ENCODE data around the gene MYADML2. TPM values are rescaled to one million over a fixed set of nuclear protein-coding genes. Genes with fewer than 3 reads are reported as not detected.
A peak's percentile ranks its signal among the peaks of the same experiment; 100 is the strongest.

The MYADML2 gene
- total RNA-seq, 3 donors from 2014 or later, result 0.13 TPM; not detected in 2

DNA sequence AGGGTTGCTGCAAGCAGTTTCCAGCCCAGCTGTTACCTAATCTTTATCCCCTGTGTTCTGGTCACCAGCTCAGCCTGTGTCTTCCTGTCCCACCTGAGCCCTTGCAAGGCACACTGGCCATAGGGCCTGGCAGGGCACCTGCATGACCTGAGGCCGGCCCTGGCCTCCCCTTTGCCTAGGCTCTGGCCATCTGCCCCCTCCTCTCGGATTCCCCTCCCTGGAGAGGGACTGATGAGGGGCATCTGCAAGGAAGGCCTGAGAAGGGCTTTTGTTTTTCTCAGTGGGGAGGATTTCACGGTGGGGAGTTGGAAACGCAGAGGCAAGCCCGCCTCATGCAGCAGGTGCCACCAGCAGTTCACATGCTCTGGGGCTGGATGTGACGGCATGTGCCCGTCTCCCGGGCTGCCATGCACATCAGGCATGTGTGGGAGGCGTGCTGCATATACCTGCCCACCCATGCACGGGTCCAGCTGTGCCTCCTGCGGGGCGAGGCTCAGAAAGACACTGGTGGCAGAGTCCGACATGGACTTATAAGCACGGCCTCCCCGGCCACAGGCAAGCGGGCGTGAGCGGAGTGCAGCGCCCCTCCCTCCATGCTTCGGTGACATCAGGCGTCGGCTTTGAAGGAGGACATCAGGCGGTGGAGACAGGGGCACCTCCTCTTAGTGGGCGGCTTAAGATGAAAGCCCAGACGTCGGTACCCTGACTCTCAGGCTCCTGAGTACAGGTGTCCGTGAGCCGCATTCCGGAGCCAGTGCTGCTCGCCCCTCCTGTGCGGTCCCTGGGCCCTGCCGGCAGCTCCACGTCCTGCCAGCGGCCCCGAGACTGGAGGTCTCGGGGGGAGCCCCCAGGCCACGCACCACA is 46.9 kb upstream of the MYADML2 start:
- Histone ChIP-seq H3K36me3 (ENCODE audit: low read depth) (no peaks in the 10 kb centered on the region), H3K9me3 (no peaks in the 10 kb centered on the region), H3K4me3 (no peak overlapping the region), H3K4me1 (ENCODE audit: low read depth) (peaks cover 14% of the 10 kb centered on the region)
- TF ChIP-seq, protein P1, sequence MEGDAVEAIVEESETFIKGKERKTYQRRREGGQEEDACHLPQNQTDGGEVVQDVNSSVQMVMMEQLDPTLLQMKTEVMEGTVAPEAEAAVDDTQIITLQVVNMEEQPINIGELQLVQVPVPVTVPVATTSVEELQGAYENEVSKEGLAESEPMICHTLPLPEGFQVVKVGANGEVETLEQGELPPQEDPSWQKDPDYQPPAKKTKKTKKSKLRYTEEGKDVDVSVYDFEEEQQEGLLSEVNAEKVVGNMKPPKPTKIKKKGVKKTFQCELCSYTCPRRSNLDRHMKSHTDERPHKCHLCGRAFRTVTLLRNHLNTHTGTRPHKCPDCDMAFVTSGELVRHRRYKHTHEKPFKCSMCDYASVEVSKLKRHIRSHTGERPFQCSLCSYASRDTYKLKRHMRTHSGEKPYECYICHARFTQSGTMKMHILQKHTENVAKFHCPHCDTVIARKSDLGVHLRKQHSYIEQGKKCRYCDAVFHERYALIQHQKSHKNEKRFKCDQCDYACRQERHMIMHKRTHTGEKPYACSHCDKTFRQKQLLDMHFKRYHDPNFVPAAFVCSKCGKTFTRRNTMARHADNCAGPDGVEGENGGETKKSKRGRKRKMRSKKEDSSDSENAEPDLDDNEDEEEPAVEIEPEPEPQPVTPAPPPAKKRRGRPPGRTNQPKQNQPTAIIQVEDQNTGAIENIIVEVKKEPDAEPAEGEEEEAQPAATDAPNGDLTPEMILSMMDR (IDR thresholded peaks at IDR 0.05), result no peak
- ATAC-seq, result no peak
- DNase-seq, result peak in 1 of 3 donors; percentile 40
- intact Hi-C loops (cut with DNase I, micrococcal nuclease), result no loop called here

DNA sequence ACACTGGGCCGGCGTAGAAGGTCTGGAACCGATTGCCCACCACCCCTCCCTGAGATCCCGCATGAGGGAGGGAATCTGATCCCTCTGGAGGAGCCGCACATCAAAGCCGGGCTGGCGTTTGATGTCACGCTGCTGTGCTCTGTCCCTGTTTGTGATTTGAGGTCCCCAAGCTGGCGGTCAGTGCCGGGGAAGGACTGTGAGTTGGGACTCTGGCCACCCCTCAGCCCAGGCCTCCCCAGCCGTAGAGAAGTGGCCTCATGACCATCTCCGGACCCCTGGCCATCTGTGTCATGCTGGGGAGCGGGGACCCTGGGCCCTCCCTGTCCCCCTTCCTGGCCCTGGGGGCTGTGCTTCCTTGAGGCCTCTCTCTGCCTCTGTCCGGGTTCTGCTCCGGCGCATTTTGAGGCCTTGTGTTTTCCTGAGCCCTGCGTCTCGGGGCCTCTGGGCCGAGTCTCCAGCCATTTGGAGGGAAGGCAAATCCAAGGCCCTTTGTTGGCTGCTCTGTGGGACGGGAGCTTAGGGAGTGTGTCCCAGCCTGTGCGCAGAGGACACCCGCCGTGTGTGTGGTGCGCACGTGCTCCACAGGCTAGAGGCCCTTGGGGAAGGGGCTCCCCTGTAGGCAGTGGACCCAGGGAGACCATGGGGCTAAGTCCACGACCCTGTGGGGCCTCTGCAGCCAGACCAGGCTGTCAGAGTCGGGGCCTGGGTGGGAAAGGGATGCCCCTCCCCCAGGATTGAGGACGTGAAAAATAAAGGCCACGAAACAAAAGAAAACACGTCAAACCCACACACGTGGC is 45.5 kb upstream of the MYADML2 start:
- no peaks in the 10 kb centered on the region for H3K9me3 ChIP-seq
- H3K36me3 ChIP-seq (ENCODE audit: low read depth), result no peaks in the 10 kb centered on the region
- DNase-seq, result no peak
- no peak overlapping the region for H3K4me3 ChIP-seq
- TF ChIP-seq, protein P1 (IDR thresholded peaks at IDR 0.05), result no peak
- peaks cover 14% of the 10 kb centered on the region for H3K4me1 ChIP-seq (ENCODE audit: low read depth)
- no peak for ATAC-seq
- intact Hi-C loops (cut with DNase I, micrococcal nuclease), result no loop called here

DNA sequence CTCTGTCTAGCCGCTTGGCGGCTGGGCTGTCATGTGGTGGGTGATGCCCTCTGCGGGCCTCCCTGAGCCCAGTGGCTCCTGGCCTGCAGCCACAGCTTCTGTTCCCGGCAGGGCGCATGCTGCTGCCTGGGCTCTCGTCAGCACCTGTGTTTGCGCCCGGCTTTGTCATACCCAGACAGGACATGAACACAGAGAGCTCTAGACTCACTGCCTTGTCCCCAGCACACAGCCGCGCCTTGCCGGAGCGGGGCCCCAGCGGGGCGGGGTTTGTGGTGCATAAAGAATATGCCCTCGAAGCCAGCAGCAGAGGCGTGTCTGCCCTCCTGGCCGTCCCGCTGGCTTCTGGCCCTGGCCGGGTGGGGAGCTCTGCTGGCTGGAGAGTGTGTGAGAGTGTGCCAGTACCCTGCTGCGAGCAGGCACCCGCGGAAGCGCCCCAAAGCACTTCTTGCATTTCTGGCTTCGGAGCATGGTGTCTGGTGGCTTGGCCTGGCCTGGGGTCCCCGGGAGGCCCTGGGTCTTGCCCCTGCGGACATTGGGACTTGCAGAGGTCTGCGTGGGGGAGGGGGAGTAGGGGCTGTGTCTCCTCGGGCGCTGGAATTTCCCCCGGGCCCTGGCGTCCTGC is 44.8 kb upstream of the MYADML2 start:
- Histone ChIP-seq H3K9me3 (no peaks in the 10 kb centered on the region), H3K36me3 (ENCODE audit: low read depth) (no peaks in the 10 kb centered on the region), H3K4me1 (ENCODE audit: low read depth) (peaks cover 14% of the 10 kb centered on the region), H3K4me3 (no peak overlapping the region)
- intact Hi-C loops (cut with DNase I, micrococcal nuclease), result no loop called here
- ATAC-seq, result peak; percentile 96
- peak; percentile 89 to 92 (median 92) for DNase-seq
- TF ChIP-seq, protein P1 (IDR thresholded peaks at IDR 0.05), result no peak

DNA sequence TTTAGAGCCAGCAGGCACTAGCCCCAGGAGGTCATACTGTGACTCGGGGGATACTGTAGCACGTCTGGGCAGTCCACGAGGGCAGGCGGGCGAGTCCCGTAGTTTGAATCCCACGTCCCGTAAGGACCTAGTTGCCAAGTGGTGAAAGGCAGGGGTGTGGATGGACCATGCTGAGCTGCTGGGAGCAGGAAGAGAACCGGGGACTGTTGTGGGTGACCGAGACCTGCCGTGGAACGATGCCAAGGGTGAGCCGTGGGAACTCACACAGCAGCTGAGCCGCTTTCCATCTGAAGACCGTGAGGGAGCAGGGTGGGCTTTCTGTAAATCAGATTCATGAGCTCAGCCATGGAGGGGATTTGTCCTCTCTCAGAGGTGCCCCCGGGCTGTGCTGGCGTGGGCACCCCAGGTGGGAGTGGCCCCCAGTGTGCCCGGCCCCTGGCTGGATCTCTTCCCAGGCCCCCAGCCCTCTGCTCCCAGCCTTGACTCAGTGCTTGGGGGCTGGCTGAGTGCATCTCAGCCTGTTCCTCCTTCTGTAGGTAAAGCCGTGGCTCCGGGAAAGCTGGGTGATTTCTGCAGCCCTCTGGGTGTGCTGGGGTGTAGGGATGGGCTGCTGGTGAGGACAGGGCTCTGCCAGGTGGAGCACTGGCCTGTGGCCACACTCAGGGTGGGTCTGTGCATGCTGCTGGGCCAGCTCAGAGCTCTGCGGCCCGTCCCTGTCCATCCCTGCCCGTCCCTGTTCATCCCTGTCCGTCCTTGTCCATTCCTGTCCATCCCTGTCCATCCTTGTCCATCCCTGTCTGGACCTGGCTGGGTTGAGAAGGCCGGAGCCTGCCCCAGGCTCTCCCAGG is 44.0 kb upstream of the MYADML2 start:
- no peaks in the 10 kb centered on the region for H3K36me3 ChIP-seq (ENCODE audit: low read depth)
- DNase-seq (peak in 1 of 3 donors; percentile 37), ATAC-seq (peak; percentile 20)
- H3K4me3 ChIP-seq, result no peak overlapping the region
- TF ChIP-seq, protein P1 (IDR thresholded peaks at IDR 0.05), result no peak
- H3K4me1 ChIP-seq (ENCODE audit: low read depth), result peaks cover 14% of the 10 kb centered on the region
- intact Hi-C loops (cut with DNase I, micrococcal nuclease), result no loop called here
- no peaks in the 10 kb centered on the region for H3K9me3 ChIP-seq

Data from mucosa of descending colon (tissue), 3 donors.